ENCODE data around the gene KLF6.

Gene KLF6

DNA sequence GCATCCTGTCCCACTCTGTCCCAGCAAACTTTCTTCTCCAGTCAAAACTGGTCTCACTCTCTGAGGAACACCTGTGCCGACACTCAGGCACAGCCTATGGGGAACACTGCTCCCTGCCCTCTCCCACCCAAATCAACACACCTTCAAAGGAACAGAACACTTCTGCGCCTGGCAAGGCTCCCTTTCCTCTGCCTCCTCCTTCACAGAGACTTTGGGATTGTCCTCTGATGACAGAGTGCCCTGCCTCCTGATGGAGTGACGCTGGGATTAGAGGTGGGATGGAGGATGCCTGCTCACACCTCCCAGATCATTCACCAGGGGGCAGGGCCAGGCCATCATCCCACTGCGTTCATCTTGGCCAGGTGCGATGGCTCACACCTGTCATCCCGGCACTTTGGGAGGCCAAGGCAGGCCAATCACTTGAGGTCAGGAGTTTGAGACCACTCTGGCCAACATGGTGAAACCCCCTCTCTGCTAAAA lies 26.5 kb downstream of the KLF6 start:
- no peaks in the 10 kb centered on the region for H3K27me3 ChIP-seq (ENCODE audit: control insufficient read depth in 5 of 5, insufficient read depth in 4 of 5, low read length in 5 of 5)
- H3K9ac ChIP-seq (ENCODE audit: low read length in 5 of 5) = no peak overlapping the region
- H3K4me3 ChIP-seq (ENCODE audit: low read depth in 1 of 5, low read length in 5 of 5) = no peak overlapping the region
- H3K4me1 ChIP-seq (ENCODE audit: control insufficient read depth in 5 of 5, insufficient read depth in 5 of 5, low read length in 5 of 5) = peaks cover 0 to 15% (median 13%) of the 10 kb centered on the region in 5 donors
- H3K9me3 ChIP-seq (ENCODE audit: control insufficient read depth in 5 of 5, low read length in 5 of 5) = no peaks in the 10 kb centered on the region
- H3K27ac ChIP-seq (ENCODE audit: low read depth, low read length) = no peak overlapping the region
- H3K36me3 ChIP-seq (ENCODE audit: control insufficient read depth in 5 of 5, insufficient read depth in 5 of 5, low read length in 5 of 5) = no peaks in the 10 kb centered on the region

DNA sequence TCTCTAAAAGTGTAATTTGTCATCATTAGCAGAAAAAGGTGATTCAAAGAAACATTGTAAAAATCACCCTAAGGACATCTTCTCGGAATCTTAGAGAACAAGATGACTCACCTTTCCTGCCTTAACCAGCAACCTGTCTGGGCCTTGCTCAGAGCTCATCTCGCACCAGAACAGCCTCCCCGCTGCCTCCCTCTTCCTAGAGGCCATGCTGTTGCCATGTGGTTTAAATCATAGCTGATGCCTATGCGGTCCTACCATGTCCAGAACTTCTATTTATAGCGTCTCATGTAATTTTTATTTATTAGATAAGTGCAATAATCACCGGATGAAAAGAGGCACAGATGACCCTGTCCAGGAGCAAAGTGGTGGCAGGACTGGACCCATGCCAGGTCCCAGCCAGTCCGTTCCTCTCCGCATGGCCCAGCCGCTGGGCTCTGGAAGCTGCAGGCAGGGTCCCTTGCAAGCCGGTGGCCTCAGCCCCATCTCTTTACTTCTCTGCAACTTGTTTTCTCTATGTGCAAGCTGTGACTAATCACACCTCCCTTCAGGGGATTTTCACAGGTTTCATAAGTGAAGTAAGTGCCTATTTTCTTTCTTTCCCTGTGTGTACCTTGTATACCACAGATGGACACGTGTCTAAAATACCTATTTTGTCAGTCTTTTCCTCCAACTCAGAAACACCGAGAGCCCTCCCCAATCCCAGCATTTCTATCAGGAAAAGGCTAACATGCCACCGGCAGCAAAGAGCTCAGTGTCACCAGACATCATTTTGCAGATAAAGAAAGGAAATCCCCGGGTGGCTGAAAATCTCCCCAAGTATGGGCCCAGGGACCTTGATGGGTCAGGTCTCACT lies 27.1 kb downstream of the KLF6 start:
- Histone ChIP-seq H3K36me3 (ENCODE audit: control insufficient read depth in 5 of 5, insufficient read depth in 5 of 5, low read length in 5 of 5) (no peaks in the 10 kb centered on the region), H3K27ac (ENCODE audit: low read depth, low read length) (no peak overlapping the region), H3K4me1 (ENCODE audit: control insufficient read depth in 5 of 5, insufficient read depth in 5 of 5, low read length in 5 of 5) (peaks cover 0 to 15% (median 13%) of the 10 kb centered on the region in 5 donors), H3K9ac (ENCODE audit: low read length in 5 of 5) (no peak overlapping the region), H3K4me3 (ENCODE audit: low read depth in 1 of 5, low read length in 5 of 5) (no peak overlapping the region), H3K27me3 (ENCODE audit: control insufficient read depth in 5 of 5, insufficient read depth in 4 of 5, low read length in 5 of 5) (no peaks in the 10 kb centered on the region), H3K9me3 (ENCODE audit: control insufficient read depth in 5 of 5, low read length in 5 of 5) (no peaks in the 10 kb centered on the region)

DNA sequence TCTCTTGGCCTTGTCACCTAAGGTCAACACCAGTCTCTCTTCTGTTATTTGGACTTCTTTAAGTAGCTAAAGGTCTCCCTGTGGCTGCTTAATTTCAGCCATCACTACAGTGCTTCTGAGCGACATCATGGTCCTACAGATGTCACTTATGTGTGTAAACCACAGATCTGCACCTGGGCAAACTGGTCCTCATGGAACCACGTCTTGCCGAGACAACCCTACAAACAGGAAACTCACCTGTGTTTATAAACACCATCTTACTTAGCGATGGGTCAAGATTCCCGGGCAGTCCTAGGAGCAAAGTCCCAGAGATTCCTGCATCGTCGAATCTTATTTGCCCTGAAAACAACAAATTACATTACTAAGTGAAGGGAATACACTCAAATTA lies 27.8 kb downstream of the KLF6 start:
- Histone ChIP-seq H3K36me3 (ENCODE audit: control insufficient read depth in 5 of 5, insufficient read depth in 5 of 5, low read length in 5 of 5) (no peaks in the 10 kb centered on the region), H3K9ac (ENCODE audit: low read length in 5 of 5) (no peak overlapping the region), H3K4me3 (ENCODE audit: low read depth in 1 of 5, low read length in 5 of 5) (no peak overlapping the region), H3K9me3 (ENCODE audit: control insufficient read depth in 5 of 5, low read length in 5 of 5) (no peaks in the 10 kb centered on the region), H3K4me1 (ENCODE audit: control insufficient read depth in 5 of 5, insufficient read depth in 5 of 5, low read length in 5 of 5) (peaks cover 0 to 15% (median 13%) of the 10 kb centered on the region in 5 donors), H3K27ac (ENCODE audit: low read depth, low read length) (no peak overlapping the region), H3K27me3 (ENCODE audit: control insufficient read depth in 5 of 5, insufficient read depth in 4 of 5, low read length in 5 of 5) (no peaks in the 10 kb centered on the region)

DNA sequence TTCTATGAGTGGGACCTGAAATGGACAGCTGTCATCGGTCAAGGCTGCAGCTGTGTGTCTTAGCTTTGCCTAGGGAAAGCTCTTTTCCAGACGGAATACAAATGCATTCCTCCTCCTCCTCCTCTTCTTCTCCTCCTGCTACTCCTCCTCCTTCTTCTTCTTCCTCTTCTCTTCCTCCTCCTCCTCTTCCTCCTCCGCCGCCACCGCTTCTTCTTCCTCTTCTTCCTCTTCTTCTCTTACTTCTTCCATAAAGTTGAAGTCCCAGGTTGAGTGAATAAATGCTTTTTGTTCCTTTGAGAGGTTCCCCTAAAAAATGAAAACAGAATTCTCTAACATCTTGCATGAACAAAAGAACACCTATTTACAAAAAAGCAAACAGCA lies 28.7 kb downstream of the KLF6 start:
- no peak overlapping the region for H3K4me3 ChIP-seq (ENCODE audit: low read depth in 1 of 5, low read length in 5 of 5)
- H3K36me3 ChIP-seq (ENCODE audit: control insufficient read depth in 5 of 5, insufficient read depth in 5 of 5, low read length in 5 of 5) = no peaks in the 10 kb centered on the region
- no peaks in the 10 kb centered on the region for H3K27me3 ChIP-seq (ENCODE audit: control insufficient read depth in 5 of 5, insufficient read depth in 4 of 5, low read length in 5 of 5)
- H3K9me3 ChIP-seq (ENCODE audit: control insufficient read depth in 5 of 5, low read length in 5 of 5) = no peaks in the 10 kb centered on the region
- no peak overlapping the region for H3K27ac ChIP-seq (ENCODE audit: low read depth, low read length)
- H3K9ac ChIP-seq (ENCODE audit: low read length in 5 of 5) = no peak overlapping the region
- H3K4me1 ChIP-seq (ENCODE audit: control insufficient read depth in 5 of 5, insufficient read depth in 5 of 5, low read length in 5 of 5) = peaks cover 0 to 13% (median 11%) of the 10 kb centered on the region in 5 donors

DNA sequence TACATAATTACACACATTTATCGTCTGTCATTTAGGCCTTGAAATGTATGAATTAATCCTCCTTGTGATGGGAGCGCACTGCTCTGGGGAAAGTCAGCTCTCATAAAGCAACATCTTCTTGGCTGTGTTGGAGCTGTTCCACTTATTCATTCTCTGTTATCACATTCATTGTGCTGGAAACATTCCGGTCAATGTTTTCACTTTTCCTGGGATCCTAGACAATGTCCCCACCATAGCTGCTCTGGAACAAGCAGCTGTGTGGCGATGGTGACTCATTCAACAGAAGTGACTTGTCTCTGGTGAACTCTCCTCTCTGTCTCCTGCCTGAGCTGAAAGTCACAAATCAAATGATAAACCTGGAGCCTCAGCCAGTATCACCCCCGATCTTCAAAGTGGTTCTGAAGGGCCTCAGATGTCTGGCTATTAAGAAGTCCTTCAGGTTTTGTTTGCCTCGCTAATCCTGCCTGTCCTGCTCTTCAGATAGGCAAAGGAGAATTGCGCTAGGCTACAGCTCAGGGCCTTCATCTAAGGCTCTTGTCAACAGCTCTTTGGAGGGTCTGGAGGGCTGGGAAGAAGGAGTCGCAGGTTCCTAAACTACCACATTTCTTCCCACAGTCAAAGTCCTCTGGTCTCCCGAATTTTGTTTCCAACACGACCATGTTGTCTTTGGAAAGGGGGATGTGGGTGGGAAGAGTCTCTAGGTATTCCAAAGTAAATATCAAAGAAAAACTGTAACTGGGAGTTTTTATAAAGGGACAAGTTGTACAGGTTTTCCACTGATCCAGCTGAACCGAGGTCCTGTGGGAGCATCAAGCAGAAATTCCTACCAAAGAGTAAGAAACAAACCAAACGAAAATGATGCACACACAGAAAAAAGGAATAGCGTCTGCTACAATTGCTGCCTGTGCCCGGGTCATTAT lies 29.3 kb downstream of the KLF6 start:
- no peak overlapping the region for H3K4me3 ChIP-seq (ENCODE audit: low read depth in 1 of 5, low read length in 5 of 5)
- no peak overlapping the region for H3K9ac ChIP-seq (ENCODE audit: low read length in 5 of 5)
- H3K4me1 ChIP-seq (ENCODE audit: control insufficient read depth in 5 of 5, insufficient read depth in 5 of 5, low read length in 5 of 5) = peaks cover 2 to 16% (median 14%) of the 10 kb centered on the region in 5 donors
- no peaks in the 10 kb centered on the region for H3K27me3 ChIP-seq (ENCODE audit: control insufficient read depth in 5 of 5, insufficient read depth in 4 of 5, low read length in 5 of 5)
- H3K9me3 ChIP-seq (ENCODE audit: control insufficient read depth in 5 of 5, low read length in 5 of 5) = no peaks in the 10 kb centered on the region
- peak overlapping the region; percentile 19 for H3K27ac ChIP-seq (ENCODE audit: low read depth, low read length)
- no peaks in the 10 kb centered on the region for H3K36me3 ChIP-seq (ENCODE audit: control insufficient read depth in 5 of 5, insufficient read depth in 5 of 5, low read length in 5 of 5)

DNA sequence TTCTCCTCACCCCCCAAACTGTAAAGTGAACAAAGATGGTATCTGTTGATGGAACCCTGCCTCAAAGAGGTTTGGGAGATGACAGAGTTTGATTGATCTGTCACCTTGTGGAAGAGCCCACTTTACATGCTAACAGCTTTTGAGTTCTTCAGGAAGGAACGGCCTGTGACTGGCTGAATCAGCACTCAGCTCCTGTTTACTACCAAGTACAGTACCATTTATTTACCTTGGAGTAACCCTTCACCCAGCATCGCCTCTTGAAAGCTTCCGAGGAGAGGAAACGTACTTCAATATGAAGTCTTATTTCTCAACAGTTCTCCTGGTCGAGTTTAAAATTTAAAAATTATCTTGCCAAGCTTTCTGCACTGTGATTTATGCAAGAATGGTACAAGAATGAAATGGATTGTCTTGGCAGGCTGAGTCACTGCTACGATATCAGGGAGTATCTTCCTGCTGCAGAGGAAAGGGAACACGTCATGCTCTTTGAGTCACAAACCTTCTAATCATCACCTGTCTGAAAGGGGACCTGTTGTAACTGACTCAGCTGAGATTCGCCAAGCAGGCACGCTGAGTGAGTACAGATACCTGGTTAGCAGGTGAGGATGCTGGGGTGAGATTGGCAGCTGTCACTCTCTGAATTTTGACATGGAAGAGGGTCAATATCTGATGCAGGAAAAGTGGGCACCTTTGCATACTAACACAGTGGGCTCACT lies 30.1 kb downstream of the KLF6 start:
- H3K36me3 ChIP-seq (ENCODE audit: control insufficient read depth in 5 of 5, insufficient read depth in 5 of 5, low read length in 5 of 5) = no peaks in the 10 kb centered on the region
- H3K27ac ChIP-seq (ENCODE audit: low read depth, low read length) = peak overlapping the region; percentile 26
- no peaks in the 10 kb centered on the region for H3K27me3 ChIP-seq (ENCODE audit: control insufficient read depth in 5 of 5, insufficient read depth in 4 of 5, low read length in 5 of 5)
- H3K9ac ChIP-seq (ENCODE audit: low read length in 5 of 5) = peak overlapping the region in 1 of 5 donors; percentile 9
- no peak overlapping the region for H3K4me3 ChIP-seq (ENCODE audit: low read depth in 1 of 5, low read length in 5 of 5)
- H3K4me1 ChIP-seq (ENCODE audit: control insufficient read depth in 5 of 5, insufficient read depth in 5 of 5, low read length in 5 of 5) = peaks cover 8 to 24% (median 22%) of the 10 kb centered on the region in 5 donors
- H3K9me3 ChIP-seq (ENCODE audit: control insufficient read depth in 5 of 5, low read length in 5 of 5) = no peaks in the 10 kb centered on the region

DNA sequence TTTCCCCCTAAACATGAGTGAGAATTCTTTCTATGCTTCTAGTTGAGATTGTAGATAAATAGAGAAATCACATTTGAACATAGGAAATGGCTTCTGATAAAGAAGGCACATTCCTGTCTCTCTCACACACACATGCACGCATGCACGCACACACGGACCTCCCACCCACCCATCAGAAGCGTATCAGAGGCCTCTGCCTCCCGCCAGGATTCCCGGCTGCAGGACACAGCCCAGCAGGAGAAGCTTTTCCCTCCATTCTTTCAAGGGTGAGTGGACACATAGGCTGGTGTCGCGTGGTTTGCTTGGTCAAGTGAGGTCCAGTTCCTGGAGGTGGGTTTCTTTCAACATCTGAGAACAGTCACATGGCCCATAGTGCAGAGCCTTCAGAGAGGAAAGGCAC lies 34.2 kb downstream of the KLF6 start:
- peaks cover 12 to 56% (median 38%) of the 10 kb centered on the region in 5 donors for H3K4me1 ChIP-seq (ENCODE audit: control insufficient read depth in 5 of 5, insufficient read depth in 5 of 5, low read length in 5 of 5)
- H3K27me3 ChIP-seq (ENCODE audit: control insufficient read depth in 5 of 5, insufficient read depth in 4 of 5, low read length in 5 of 5) = no peaks in the 10 kb centered on the region
- H3K4me3 ChIP-seq (ENCODE audit: low read depth in 1 of 5, low read length in 5 of 5) = no peak overlapping the region
- no peaks in the 10 kb centered on the region for H3K36me3 ChIP-seq (ENCODE audit: control insufficient read depth in 5 of 5, insufficient read depth in 5 of 5, low read length in 5 of 5)
- H3K27ac ChIP-seq (ENCODE audit: low read depth, low read length) = peak overlapping the region; percentile 93
- no peaks in the 10 kb centered on the region for H3K9me3 ChIP-seq (ENCODE audit: control insufficient read depth in 5 of 5, low read length in 5 of 5)
- H3K9ac ChIP-seq (ENCODE audit: low read length in 5 of 5) = no peak overlapping the region

DNA sequence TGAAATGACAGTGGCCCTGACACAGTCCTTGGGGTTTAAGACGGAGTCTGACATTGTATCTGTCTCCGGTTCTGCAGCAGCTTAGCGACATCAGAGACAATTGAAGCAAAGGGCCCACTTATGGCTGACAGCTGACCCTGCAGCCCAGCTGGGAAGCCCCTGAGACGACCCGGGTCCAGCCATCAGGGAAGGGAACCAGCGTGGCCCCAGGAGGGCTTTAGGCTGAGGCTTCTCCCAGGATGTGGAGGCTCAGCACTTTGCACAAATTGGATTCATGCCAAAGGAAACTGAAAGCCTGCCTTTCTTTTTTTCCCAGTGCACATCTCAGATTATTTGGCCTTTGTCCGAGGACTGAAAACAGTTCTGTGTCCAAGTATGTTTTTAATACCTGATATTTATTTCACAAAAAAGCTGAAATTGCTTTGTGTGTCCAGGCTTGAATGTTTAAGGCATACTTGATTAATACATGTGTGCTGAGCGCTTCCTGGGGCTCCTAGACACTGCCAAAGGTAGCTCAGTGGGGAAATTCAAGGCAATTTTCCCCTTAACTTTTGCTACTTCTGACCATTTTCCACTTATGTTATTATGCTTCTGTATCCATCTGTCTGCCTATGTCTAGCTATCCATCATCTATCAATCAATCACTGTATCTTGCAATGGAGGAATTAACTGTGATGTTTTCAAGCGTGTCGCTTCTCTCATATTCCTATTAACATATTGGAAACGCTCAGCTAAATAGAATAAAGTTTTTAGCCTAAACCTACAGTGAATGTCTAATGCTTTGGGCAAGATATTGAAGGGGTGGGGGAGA lies 34.8 kb downstream of the KLF6 start:
- Histone ChIP-seq H3K36me3 (ENCODE audit: control insufficient read depth in 5 of 5, insufficient read depth in 5 of 5, low read length in 5 of 5) (no peaks in the 10 kb centered on the region), H3K9ac (ENCODE audit: low read length in 5 of 5) (peak overlapping the region in 4 of 5 donors; percentile 44 to 60 (median 52)), H3K9me3 (ENCODE audit: control insufficient read depth in 5 of 5, low read length in 5 of 5) (no peaks in the 10 kb centered on the region), H3K27ac (ENCODE audit: low read depth, low read length) (peak overlapping the region; percentile 93), H3K4me1 (ENCODE audit: control insufficient read depth in 5 of 5, insufficient read depth in 5 of 5, low read length in 5 of 5) (peaks cover 14 to 56% (median 34%) of the 10 kb centered on the region in 5 donors), H3K4me3 (ENCODE audit: low read depth in 1 of 5, low read length in 5 of 5) (peak overlapping the region; percentile 38 to 54 (median 50)), H3K27me3 (ENCODE audit: control insufficient read depth in 5 of 5, insufficient read depth in 4 of 5, low read length in 5 of 5) (no peaks in the 10 kb centered on the region)

DNA sequence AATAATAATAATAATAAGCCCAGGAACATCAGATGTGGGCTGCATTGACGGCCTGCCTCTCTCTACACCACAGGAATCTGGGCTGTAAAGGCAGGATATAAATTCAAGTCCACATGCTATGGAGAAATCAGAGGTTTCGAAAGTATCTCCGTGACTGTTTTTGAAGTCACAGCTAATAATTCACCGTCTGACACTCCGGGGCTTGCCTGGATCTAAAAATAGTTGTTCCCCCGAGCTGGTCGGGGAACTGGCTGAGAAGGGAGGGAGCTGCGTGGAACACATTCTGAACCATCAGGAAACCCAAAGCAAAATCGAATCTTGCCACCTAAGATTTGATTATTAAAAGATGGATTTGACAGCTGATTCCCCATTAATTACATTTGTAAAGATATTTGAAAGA lies 35.4 kb downstream of the KLF6 start:
- Histone ChIP-seq H3K9ac (ENCODE audit: low read length in 5 of 5) (peak overlapping the region in 4 of 5 donors; percentile 44 to 60 (median 52)), H3K27ac (ENCODE audit: low read depth, low read length) (peak overlapping the region; percentile 93), H3K27me3 (ENCODE audit: control insufficient read depth in 5 of 5, insufficient read depth in 4 of 5, low read length in 5 of 5) (no peaks in the 10 kb centered on the region), H3K4me1 (ENCODE audit: control insufficient read depth in 5 of 5, insufficient read depth in 5 of 5, low read length in 5 of 5) (peaks cover 13 to 51% (median 28%) of the 10 kb centered on the region in 5 donors), H3K36me3 (ENCODE audit: control insufficient read depth in 5 of 5, insufficient read depth in 5 of 5, low read length in 5 of 5) (no peaks in the 10 kb centered on the region), H3K9me3 (ENCODE audit: control insufficient read depth in 5 of 5, low read length in 5 of 5) (no peaks in the 10 kb centered on the region), H3K4me3 (ENCODE audit: low read depth in 1 of 5, low read length in 5 of 5) (peak overlapping the region; percentile 38 to 54 (median 50))

Measured in subcutaneous abdominal adipose tissue (tissue), 5 donors.